HG02678 (cell line): Measurements from ENCODE around the gene CLN6.
"Not testable (repeated sequence)": the region's sequence is repeated elsewhere in the genome, so short reads cannot be mapped to it uniquely, and the experiment has no call there.

Experiments used
- ATAC-seq: cut with Tn5 transposase; IDR thresholded peaks from one replicate; pipeline ENCODE4 v1.9.1; 2021; ENCODE audit warnings: mild to moderate bottlenecking, moderate library complexity; ENCODE audit not compliant: unreplicated experiment

The CLN6 gene

DNA sequence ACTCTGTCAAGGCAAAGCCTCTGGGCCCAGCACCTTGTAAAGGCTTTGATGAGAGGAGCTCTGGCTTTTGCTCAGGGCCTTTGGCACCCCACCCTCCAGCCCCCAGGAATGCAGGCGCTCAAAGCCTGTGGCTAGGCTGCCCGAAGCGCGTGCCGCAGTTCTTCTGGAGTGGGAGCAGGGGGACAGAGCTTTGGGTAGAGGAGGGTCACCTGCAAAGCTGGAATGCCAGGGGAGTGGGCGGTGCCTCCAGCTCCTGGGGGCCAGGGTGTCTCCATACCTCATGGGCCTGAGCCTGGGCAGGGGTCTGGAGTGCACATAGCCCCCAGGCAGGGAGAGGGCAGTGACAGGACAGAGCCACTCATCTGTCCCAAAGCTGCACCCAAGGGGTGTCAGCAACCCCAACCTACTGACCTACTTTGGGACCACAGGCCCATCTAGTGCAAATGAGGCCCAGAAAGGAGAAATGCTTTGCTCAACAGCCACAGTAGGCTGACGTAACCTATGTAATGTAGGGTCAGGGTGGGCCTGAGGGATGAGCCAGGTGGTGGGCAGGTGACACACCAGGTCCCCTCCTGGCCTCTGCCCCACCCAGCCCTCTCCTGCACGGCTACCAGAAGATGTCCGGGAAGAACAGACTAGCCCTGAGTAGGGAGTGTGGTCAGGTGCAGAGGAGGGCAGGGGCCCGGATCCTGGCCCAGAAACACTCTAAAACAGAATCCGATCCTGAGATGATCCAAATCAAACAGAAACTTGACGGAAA, 22.2 kb downstream of the CLN6 start:
- no peak for ATAC-seq

DNA sequence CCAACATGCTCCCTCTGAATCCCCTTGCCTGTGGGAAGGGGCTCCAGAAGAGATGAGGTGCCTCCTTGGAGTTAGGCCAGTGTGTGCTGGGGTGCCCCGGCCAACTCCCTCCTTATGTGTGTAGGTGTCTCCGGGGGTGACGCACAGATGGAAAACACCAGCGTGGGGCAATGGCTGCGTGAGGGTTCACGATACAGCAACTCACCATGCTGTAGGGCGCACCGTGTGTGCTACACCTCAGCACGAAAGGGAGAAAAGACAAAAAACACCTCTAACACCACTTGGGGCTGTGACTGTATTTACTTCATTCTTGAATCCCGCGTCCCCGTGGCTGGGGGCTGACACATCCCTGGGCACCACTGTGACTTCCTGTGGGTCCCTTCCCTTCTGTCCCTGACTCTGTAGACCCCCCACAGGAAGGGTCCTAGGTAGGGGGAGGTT, 22.8 kb downstream of the CLN6 start:
- ATAC-seq = no peak

DNA sequence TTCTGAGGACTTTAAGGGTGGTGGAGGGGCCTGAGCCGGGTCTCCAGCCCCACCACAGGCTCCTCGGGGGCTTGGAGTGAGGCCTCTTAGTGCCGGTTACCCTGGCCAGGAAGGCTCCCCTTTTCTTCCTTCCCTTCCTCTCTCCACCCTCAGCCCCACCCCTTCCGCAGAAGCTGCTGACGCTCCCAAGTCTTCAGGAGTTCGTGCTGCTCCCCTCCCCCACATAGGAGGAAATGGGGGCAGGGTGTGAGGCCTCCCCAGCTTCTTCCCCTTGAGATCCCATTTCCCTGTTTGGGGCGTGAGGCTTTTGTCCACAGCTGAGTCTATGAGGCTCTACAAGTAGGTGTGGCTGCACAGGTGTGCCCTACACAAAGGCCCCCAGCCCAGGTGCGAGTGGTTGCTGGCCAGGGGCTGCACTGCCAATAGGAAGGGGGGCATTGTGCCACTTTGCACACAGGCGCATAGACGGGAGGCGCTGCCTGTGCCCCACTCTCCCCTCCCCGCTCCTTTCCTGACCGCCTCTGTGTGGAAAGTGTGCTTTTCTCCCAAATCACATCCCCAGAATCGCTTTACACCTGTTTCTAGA, 23.5 kb downstream of the CLN6 start:
- ATAC-seq = no peak

DNA sequence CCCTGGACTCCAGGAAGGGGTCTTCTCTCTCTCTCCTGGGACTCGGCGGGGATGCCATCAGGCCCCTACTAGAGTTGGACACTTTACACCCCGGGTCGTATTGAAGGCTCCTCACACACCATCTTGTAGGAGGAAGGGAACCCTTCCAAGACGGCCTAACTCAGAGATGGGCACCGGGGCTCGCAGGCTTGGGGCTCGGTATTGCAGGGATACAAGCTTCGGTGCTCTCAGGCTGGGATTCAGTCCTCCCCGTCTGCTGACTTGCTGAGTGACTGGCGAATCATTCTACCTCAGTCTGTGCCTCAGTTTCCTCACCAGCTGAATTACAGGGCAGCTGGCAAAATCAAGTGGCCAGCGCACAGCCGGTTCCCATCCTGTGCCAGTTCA, 24.0 kb downstream of the CLN6 start:
- ATAC-seq = no peak

DNA sequence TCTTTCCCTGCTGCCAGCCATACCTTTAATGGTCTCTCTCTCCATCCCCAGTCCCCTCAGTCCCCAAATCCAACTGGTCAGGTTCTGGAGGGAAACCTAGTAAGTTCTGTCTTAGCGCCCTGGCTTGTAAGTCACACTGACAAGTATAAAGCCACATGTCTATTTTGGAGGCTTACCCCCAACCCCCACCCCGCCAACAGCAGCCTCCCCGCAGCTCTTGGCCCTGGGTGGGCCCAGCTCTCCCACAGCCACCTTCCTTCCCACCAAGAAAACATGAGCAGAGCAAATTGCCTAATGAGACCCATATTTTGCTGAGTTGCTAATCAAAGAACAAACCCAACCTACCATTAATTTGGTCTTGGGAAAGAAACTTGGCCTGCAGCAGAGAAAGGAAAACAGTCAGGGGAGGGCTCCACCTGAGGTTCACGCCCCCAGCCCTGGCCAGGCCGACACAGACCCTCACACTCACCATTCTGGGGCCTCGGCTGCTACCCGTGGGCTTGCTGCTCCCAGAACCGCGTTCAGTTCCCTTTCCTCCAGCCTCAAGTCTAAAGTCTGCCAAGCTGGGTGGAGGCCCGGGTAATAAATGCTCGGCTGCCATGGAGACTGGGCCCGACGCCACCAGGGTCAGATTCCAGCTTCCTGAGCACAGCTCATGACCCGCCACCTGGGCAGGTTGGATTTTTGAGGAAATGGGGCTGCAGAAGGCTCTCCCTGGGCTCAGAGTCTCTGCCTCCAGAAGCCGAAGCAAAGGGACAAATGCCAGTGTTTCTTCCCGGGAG, 24.6 kb downstream of the CLN6 start, which contains the start of gene CALML4:
Gene CALML4, minus strand, starts transcription at position 557 of the 782 bp plus-strand sequence. Its CDS starts 85 bp downstream, at position 472.
- no peak for ATAC-seq

DNA sequence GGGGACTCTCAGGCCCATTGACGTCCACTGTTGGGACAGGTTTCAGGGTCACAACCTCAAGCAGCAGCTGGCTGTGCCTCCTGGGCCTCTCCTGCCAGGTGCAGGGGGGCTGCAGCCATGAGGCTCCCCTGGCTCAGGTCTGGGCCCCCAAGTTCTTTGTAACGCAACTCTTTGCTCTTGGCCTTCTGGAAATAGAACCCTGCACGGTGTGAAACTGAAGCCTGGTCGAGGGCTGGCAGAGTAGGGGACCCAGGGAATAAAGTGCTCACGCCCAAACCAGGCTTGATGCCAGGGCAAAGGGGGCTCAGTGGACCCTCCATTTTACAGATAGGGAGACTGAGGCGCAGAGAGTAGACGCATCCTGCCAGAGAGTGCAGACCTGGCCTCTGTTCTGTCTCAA, 25.2 kb downstream of the CLN6 start:
- ATAC-seq = no peak

DNA sequence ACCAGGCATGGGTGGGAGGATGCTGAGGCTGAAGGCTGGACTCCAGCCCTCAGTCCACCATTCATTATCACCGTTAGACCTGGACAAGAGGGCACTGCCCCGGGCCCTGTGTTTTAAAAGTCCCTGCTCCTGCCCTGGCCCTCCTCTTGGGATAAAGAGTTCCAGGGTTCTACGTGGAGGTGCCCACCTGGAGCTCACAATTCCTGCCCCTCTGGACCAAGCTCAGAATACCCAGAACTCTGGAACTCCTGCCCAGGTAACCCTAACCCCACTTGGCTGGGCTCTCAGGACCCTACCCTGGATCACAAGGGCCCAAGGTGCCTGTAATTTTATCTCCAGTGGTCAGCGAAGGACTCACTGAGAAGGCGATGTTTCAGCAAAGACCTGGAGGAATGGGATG, 25.6 kb downstream of the CLN6 start:
- no peak for ATAC-seq

DNA sequence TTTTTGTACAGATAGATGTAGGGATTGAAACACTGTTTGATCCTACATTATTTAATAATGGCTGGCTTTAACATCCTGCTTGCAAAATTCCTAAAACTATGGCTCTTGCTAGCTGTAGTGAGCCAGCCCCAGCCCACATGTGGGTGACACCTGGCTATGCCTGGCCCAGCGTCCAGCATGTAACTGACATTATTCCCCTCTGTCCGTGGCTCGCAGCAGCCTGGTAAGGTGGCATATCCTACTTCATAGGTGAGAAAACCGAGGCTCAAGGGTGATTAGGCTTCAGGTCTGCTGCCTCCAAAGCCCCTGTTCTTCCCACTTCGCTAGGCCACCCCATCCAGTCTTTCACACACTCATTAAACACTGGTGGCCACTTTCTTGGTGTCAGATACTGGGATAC, 26.0 kb downstream of the CLN6 start:
- no peak for ATAC-seq

DNA sequence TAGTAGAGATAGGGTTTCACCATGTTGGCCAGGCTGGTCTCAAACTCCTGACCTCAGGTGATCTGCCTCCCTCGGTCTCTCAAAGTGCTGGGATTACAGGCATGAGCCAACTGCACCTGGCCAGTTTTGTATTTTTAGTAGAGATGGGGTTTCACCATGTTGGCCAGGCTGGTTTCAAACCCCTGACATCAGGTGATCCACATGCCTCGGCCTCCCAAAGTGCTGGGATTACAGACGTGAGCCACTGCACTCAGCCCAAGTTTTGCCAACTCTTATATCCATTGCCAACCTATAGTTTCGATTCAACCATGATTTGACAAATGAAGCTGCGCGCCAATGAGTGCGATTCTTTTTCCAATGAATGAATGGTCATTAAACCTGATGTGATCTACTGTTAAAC, 26.5 kb downstream of the CLN6 start:
- ATAC-seq = not testable (repeated sequence)

DNA sequence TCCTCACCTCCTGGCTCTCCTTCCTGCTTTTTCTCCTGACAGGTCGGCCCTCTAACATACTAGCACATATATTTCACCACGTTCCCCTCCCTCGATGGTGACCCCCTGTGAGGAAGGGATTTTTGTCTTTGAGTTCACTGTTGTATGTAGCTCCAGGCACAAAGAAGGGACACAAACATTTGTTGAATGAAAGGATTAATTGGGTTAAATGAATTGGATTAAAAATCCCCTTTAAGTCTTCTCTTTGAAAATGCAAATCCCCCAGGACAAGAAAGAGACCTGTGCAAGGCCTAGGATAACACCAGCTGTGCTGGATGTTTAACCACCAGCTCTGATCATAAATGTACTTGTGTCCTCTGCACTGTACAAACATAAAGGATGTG, 27.7 kb downstream of the CLN6 start:
- no peak for ATAC-seq

DNA sequence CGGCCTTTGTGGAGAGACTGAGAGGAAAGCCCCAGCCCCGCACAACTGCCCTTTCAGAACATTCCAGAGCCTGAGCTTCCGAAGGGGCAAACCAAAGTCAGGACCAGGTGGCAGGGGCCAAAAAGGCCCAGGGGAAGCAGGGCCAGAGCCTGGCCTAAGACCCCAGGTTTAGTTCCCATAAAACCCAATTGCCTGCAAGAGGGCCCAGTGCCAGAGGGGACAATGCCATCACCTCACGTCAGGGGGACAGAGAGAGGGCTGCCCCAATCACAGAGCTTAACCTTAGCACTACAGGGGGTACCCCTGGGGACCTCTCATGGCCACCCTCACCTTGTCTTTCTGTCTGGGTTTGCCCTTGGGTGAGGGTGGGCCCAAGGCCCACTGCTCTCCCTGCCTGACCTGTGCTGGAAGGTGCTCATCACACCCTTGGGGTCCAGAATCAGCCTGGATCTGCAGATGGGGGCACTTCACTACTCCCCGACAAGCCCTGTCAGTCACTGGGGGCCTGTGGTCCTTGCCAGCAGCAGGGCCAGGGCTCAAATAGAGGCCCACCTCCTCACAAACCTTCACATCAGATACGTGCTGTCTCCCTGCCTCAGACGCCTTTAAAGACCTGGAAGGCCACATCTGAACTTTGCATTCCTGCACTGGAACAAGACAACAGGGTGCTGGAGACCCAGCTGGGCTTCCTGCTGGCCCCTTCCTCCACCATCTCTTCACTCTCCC, 28.2 kb downstream of the CLN6 start:
- ATAC-seq = no peak

DNA sequence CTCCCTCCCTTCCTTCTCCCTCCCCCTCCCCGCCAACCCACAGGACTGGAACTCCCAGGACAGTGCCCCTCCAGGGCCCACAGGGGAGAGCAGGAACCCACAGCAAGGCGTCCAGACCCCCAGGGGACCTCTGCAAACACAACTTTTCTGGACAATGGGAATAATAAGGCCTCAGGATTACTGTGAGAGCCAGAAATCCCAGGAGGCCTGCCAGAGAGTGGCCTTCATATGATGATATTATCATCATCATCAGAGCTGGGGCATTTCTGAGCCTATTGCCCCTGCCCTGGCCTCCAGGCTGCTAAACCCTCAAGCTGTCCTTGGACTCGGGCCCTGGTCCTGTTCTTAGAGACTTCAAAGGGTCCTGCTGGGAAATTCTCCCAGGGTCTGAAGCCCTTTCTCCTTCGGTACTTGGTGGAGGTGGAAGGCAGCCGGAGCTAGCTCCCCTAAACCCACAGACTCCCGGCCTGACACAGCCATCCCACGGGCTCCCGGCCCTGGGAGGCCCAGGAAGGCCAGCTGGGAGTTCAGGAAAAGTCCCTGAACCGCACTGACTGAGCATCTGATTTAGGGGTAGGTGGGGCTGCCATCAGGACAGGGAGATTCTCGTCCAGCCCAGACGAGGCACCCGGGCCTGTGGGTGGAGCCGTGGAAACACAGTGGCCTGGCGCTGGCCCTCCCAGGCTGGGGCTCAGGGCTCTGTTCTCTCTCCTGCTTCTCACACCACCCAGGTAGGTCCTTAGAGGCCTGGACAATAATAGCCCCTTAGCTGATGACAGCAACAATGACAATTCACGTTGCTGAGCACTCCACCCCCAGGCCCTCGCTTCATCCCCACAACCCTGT, 29.3 kb downstream of the CLN6 start:
- no peak for ATAC-seq

DNA sequence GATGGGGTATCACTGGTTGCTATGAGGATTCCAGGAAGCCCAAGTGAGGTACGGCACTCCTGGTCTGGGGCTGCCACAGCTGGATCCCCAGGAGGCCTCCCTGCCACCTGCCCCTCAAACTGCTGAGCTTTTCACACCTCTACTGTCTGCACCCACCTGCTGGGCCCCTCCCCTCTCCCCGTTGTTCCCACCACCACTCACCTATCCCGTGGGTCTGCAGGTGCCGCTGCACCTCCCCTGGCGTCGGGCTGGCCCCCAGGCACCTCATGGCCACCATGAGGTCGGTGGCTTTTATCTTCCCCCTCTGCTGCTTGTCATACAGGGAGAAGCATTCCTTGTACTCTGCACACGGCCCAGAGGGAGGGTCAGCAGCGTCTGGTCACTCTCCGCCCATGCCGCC, 30.2 kb downstream of the CLN6 start:
- ATAC-seq = no peak

DNA sequence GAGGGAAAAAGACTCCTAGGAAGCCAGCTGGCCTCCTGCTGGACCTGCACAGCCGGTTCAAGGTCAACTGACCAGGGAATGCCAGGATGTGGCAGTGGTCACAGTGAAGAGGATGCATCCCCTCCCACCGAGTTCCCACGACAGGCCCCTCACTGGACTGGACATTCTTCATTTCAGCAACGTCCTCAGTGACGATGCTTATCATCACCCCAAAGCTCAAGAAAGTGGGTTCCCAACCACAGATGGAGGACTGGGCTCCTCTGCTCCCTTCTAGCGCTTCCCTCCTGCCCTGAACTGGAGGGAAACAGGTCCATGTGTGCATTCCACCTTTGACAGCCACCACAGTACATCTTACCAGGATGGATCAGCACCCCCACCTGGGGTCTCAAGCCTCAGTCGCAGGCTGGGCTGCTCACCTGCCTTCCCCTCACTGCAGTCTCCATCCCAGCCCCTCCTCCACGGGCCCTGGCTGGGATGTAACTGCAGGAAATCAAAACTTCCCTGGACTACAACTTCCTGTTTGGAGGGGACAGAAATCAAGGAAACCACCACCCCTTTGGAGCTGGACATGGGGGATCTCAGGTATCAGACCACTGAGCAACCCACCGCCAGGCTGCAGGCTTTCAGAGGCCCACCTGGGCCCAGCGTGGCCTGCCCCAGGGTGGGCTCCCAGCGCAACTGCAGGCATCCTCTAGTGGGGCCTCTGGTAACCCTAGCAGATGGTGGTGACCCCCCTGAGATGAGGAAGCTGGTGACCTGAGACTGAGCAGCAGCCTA, 31.7 kb downstream of the CLN6 start:
- ATAC-seq = no peak

DNA sequence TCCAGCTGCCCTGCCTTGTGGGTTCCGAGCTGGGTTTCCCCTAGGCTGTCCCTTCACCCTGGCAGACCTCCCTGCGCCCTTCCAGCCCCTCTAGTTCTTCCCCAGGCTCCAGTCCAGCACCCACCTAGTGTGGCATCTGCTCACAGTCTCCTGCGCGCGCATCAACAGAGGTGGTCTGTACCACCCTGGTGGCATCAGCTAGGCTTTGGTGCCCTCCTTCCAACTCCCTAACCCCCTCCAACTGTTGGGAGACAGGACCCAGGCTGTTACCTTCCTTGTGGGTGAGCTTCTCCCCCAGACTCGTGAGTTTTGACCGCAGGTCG, 32.4 kb downstream of the CLN6 start:
- ATAC-seq = no peak

DNA sequence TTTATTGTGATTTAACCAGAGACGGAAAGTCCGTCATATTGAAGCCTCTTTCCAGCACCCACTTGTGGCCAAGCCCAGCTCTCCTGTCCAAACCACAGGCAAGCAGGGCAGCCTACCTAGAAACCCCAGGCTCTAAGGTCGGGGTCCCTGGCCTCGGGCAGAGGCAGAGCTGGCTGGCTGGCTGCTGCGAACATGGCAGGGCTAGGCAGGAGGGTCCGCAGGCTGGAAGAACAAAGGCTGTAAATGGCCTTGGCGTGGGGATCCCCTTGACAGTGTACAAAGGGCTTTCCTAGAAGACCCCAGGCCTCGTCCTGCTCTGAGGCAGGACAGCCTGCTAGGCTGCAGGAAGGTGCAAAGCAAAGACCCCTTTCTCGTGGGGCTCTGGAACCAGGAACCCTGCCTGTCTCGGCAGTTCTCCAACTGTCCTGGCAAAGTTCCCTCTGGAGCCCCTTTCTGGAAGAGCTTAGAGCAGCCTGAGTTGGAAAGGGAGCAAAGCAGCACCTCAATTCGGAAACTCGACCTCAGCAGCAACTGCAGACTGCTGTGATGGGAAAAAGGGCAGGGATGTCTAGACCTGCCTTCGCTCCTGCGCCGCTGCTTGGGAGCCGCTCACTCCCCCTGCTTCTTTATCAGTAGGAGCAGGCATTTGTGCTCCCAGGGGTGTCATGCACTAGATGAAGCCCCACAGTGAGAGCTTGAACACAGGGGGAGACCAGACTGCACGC, 32.9 kb downstream of the CLN6 start:
- ATAC-seq = no peak

DNA sequence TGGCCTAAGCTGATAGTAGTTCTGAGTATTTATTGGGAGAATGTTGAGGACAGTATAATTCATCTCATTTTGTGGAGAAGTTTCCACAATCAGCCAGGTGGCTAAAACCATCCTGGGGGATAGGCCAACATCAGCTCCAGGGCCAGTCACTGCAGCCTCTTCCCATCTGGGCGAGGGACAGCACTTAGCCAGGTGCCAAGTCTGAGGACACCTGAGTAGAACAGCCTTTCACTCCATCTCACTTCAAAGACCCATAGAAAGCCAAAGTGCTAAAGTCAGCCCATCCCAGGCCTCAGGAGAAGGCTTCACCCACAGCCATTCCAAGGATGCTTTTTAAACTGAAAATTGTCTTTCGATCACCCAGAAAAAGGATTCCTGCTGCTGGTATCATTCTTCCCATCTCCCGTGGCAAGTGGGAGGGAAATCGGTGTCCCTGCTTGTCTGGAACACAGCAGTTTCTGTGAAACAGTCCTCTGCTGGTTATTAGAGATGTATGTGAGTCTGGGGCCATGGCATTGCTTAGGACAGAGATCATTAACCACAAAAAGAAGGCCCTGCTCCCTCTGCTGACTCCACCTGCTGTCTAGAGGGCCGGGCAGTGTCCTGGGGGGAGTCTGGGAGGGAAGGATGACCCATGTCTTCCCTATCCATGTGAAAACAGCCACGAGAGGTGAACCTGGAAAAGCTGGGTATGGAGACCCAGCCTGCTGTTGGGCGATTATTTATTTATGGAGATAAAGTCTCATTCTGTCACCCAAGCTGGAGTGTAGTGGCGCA, 34.0 kb downstream of the CLN6 start:
- no peak for ATAC-seq

DNA sequence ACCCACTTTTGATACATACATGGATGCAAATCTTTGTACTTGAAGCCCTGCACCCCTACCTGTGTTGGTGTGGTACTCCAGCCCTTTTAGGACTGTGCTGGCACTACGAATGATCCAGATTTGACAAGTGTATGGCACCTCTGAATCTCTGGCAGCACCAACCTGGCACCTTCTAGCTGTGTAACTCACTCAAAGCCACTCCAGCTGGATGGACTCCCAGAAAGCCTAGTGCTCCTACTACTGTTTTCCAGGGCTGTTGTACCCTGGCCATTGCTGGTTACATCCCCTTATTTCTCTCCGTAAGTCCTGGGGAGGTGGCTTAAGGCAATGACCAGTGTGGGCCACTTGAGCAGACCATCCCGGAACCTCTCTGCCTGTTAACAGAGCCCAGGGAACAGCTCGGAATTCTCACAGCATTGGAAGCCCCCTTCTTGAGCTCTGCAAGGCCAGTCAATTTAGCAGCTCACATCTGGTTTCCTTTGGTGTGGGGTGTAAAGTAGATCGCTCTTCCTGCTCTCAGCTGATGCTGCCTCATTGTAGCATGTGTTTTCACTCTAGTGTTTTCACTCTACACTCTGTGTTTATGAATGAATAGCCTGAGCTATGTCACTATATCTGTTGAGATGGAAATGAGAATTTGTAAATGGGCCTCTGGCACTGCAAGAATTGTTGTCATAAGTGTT, 36.6 kb downstream of the CLN6 start:
- no peak for ATAC-seq
